Heart left ventricle (tissue), 16 donors: ENCODE data around the gene PARD3. TPM values are rescaled to one million over a fixed set of nuclear protein-coding genes. Genes with fewer than 3 reads are reported as not detected.

ENCODE experiments used
- ATAC-seq, 4 donors: fragments of 200-7000 bp; cut with Tn5 transposase; one replicate each; pipeline ENCODE4 v1.9.1; 2020 to 2022; ENCODE audit warnings: moderate library complexity in 4 of 4, mild to moderate bottlenecking in 3 of 4, moderate number of reproducible peaks in 1 of 4
- DNase-seq, 5 donors: peaks; one replicate each; pipeline ENCODE4 v3.0.0-alpha.2; 2020
- H3K27ac ChIP-seq, 12 donors: fragments of 200-600 bp; sonication (generic) in 4 of 12; one replicate each; pipeline versions ENCODE4 v1.5.0 to v1.8.0; 2016 to 2022; ENCODE audit warnings: mild to moderate bottlenecking in 2 of 12
- H3K27me3 ChIP-seq, 9 donors: fragments of 200-600 bp; sonication (generic) in 2 of 9; one replicate each; pipeline versions ENCODE4 v1.5.1 to v1.8.0; 2016 to 2022; ENCODE audit warnings: mild to moderate bottlenecking in 3 of 9
- H3K36me3 ChIP-seq, 9 donors: fragments of 200-600 bp; sonication (generic) in 2 of 9; one replicate each; pipeline versions ENCODE4 v1.5.0 to v1.8.0; 2018 to 2022; ENCODE audit warnings: mild to moderate bottlenecking in 2 of 9
- H3K4me1 ChIP-seq, 12 donors: fragments of 200-600 bp; sonication (generic) in 4 of 12; one replicate each; pipeline versions ENCODE4 v1.5.0 to v1.8.0; 2016 to 2022; ENCODE audit warnings: mild to moderate bottlenecking in 3 of 12
- H3K4me3 ChIP-seq, 12 donors: fragments of 200-600 bp; sonication (generic) in 4 of 12; one replicate each; pipeline versions ENCODE4 v1.5.0 to v1.8.0; 2017 to 2022; ENCODE audit warnings: mild to moderate bottlenecking in 9 of 12, moderate library complexity in 4 of 12
- H3K9me3 ChIP-seq, 12 donors: fragments of 200-600 bp; sonication (generic) in 4 of 12; one replicate each; pipeline versions ENCODE4 v1.5.0 to v1.8.0; 2016 to 2022; ENCODE audit warnings: mild to moderate bottlenecking in 1 of 12
- POLR2A ChIP-seq, 2 donors: fragments of 450-650 bp; IDR thresholded peaks; one replicate each; pipeline ENCODE4 v1.6.1; 2017; ENCODE audit warnings: antibody characterized with exemption in 2 of 2, mild to moderate bottlenecking in 2 of 2, moderate library complexity in 2 of 2
- WGBS, 4 donors: extraction: QIAGEN DNeasy Blood & Tissue Kit in 2 of 4; methylation state at CpG; one replicate each; pipeline versions ENCODE4 v1.1.5 to v1.1.7; 2013 to 2018; 5-methylcytosine and 5-hydroxymethylcytosine counted together
- intact Hi-C, 10 donors: fragments of 100-400 bp; cut with DNase I; formaldehyde crosslinking; loops; one replicate each; pipeline versions ENCODE4 v1.11.1 to v1.14.2; 2022
- polyA plus RNA-seq, 2 donors: library from polyadenylated mRNA; stranded (reverse); fragments of 200-250 nt; gene quantifications; one replicate each; pipeline ENCODE4 v1.2.3, GENCODE V29; 2013
- total RNA-seq, 9 donors: library from RNA; depleted of rRNA in 2 of 9; stranded (reverse); fragments of >200 nt in 2 of 9; fragmentation: NEBNext Ultra II Directional in 3 of 9; extraction: Animal tissue kit (Norgen Biotek cat#: 25700) in 3 of 9; gene quantifications; one replicate each; pipeline versions ENCODE4 v1.1.0 to v1.2.4, GENCODE V29; 2016 to 2023
- TF ChIP-seq, protein P1 (sequence below), 12 donors: fragments of 200-600 bp; sonication (generic) in 4 of 12; IDR thresholded peaks; one replicate each; pipeline versions ENCODE4 v1.5.0 to v1.8.0; 2018 to 2022; ENCODE audit warnings: antibody characterized with exemption in 12 of 12, mild to moderate bottlenecking in 5 of 12
- donor health status: ischemic (EF 13 %, LVEDD 7.1; RV severe dilation, severe dysfunction).
- donor health status: healthy with polysubstance abuse.
- donor health status: DM: no; HTN: yes; CAD: no.
- donor health status: DM: no; HTN: no; CAD: no.
- donor health status: ischemic (EF 25% LVEDD 6.9; RV normal size, moderate dysfunction).
- donor health status: ischemic (EF 25% LVEDD 5.7; RV mildly dilated, moderate dysfunction).
- donor health status: healthy.
- donor health status: DM: yes; HTN: yes; CAD: no.
- donor health status: ischemic (EF 35%, LVEDD 5.7; RV mildly dilated, moderate dysfunction).
- donor health status: nonischemic (EF 11% LVEDD 7.7; RV severe dilation, severe dysfunction).
- donor health status: DM: yes; HTN: yes; CAD: no.
- donor health status: PGD.
- donor health status: ischemic (EF 29% LVEDD 5.4; RV normal size, mild dysfunction).
- donor health status: nonischemic (EF 23%, LVEDD 6.1; RV moderate dilation, normal function).

Gene PARD3
- total and polyA plus RNA-seq, 11 donors = 24.8 to 69.7 (median 33.1) TPM

DNA sequence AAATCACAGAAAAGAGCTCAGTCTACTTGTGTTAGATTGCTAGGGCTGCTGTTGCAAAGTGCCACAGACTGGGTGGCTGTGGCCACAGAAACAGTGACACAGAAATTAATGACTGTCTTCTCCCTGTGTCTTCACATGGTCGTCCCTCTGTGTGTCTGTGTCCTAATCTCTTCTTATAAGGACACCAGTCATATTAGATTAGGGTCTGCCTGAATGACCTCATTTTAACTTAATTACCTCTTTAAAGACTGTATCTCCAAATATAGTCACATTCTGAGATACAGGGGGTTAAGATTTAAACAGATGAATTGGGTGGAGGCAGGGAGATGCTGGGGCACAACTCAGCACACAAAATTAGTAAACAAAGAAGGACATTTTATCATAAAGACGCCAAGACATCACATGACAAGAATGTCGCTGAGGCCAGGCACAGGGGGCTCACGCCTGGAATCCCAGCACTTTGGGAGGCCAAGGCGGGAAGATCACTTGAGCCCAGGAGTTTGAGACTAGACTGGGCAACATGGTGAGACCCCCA is 23.3 kb upstream of the PARD3 start:
- TF ChIP-seq POLR2A (IDR thresholded peaks at IDR 0.05) = no peak
- TF ChIP-seq, protein P1, sequence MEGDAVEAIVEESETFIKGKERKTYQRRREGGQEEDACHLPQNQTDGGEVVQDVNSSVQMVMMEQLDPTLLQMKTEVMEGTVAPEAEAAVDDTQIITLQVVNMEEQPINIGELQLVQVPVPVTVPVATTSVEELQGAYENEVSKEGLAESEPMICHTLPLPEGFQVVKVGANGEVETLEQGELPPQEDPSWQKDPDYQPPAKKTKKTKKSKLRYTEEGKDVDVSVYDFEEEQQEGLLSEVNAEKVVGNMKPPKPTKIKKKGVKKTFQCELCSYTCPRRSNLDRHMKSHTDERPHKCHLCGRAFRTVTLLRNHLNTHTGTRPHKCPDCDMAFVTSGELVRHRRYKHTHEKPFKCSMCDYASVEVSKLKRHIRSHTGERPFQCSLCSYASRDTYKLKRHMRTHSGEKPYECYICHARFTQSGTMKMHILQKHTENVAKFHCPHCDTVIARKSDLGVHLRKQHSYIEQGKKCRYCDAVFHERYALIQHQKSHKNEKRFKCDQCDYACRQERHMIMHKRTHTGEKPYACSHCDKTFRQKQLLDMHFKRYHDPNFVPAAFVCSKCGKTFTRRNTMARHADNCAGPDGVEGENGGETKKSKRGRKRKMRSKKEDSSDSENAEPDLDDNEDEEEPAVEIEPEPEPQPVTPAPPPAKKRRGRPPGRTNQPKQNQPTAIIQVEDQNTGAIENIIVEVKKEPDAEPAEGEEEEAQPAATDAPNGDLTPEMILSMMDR (IDR thresholded peaks at IDR 0.05) = no peak
- Histone ChIP-seq H3K4me3 (no peak overlapping the region), H3K27me3 (no peaks in the 10 kb centered on the region), H3K9me3 (no peaks in the 10 kb centered on the region), H3K27ac (no peak overlapping the region), H3K4me1 (no peaks in the 10 kb centered on the region), H3K36me3 (no peaks in the 10 kb centered on the region)
- intact Hi-C loops = no loop called here
- no peak for DNase-seq
- ATAC-seq = no peak
- WGBS, 4 donors = 78 to 84% (median 83%) methylated on average over 5 of the region's 5 CpGs

DNA sequence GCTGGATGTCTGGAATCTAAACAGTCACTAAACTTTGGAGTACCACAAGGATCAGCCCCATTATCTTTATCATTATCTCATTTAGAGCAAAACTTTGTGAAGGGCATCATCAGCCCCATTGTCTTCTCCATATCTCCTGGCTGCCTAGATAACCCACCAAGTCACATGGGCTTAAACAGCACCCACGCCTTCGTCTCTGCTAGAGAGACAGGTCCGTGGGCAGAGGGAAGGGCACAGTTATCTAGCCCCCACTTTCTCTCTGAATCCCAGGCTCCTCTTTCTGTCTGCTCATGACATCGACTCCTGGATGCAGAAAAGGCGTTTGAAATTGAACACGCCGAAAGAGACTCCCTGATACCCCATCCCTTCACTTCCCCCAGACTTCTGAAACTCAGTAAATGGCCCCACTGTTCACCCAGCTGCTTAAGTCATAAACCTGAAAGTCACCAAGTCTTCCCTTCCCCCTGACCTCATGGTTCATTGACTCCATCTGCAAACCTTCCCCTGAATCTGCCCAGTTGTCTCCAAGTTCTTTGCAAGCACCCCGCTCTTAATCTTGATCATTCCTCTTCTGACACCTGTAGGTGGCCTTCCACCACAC is 20.9 kb upstream of the PARD3 start:
- Histone ChIP-seq H3K4me3 (no peak overlapping the region), H3K9me3 (no peaks in the 10 kb centered on the region), H3K27ac (no peak overlapping the region), H3K4me1 (no peaks in the 10 kb centered on the region), H3K27me3 (no peaks in the 10 kb centered on the region), H3K36me3 (no peaks in the 10 kb centered on the region)
- no peak for ATAC-seq
- DNase-seq = no peak
- no peak for TF ChIP-seq POLR2A (IDR thresholded peaks at IDR 0.05)
- TF ChIP-seq, protein P1 (IDR thresholded peaks at IDR 0.05) = no peak
- 83 to 91% (median 86%) methylated on average over 8 of the region's 8 CpGs for WGBS, 4 donors
- intact Hi-C loops = no loop called here

DNA sequence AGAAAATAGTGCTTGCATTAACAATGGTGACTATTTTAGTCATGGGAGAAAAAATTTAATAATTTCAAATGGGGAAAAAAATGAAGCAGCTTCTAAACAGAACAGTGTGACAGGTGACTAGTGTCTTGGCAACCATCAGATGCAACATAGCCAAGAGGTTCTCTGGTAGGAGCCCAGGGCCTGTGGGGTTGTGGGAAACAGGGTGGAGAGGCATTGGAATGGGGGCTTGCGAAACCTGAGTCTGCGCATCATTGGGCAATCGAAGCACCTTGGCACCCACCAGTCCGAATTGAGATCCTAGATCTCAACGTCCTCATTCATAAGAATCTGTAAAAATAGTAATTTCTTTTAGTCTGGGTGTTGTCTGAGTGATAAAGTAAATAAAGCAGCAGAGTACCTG is 19.2 kb upstream of the PARD3 start:
- ATAC-seq = no peak
- intact Hi-C loops = no loop called here
- 82 to 91% (median 90%) methylated on average over 5 of the region's 5 CpGs for WGBS, 4 donors

DNA sequence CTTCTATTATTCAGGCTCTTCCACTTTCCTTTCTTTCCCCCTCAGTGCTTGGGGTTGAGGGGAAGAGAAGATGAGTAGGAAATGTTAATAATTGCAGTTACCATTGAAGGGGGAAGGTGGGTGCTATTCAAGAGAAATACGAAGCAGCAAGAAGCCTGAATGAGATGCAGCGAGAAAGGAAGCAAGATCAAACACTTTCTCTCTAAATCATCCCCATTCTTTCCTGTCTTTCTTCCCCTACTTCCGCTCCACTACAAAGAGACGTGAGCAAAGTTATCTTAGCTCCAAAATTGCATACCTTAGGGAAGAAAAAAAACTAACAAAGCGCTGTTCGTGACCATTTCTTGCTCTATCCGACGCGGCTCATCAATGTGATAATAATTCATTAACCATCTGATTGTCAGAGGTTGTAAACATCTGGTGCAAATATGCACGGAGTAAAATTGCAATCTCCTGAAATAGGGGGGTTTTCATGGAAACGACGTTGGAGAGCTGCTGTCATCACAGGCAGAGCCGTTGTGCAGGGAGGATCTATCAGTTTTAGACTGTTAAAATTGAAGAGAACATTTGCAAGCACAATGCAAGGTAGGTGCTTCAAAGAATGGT is 15.2 kb upstream of the PARD3 start:
- Histone ChIP-seq H3K36me3 (no peaks in the 10 kb centered on the region), H3K4me3 (no peak overlapping the region), H3K9me3 (no peaks in the 10 kb centered on the region), H3K27me3 (no peaks in the 10 kb centered on the region), H3K4me1 (no peaks in the 10 kb centered on the region), H3K27ac (no peak overlapping the region)
- no peak for TF ChIP-seq POLR2A (IDR thresholded peaks at IDR 0.05)
- TF ChIP-seq, protein P1 (IDR thresholded peaks at IDR 0.05) = no peak
- intact Hi-C loops = no loop called here
- DNase-seq = no peak
- WGBS, 4 donors = 38 to 49% (median 44%) methylated on average over 13 of the region's 13 CpGs
- no peak for ATAC-seq

More for the DNA sequence above, 19.2 kb upstream of the PARD3 start:
- no peaks in the 10 kb centered on the region for H3K4me1 ChIP-seq
- no peaks in the 10 kb centered on the region for H3K36me3 ChIP-seq
- TF ChIP-seq, protein P1 (IDR thresholded peaks at IDR 0.05) = no peak
- no peak for TF ChIP-seq POLR2A (IDR thresholded peaks at IDR 0.05)
- H3K9me3 ChIP-seq = no peaks in the 10 kb centered on the region
- H3K27ac ChIP-seq = no peak overlapping the region
- H3K27me3 ChIP-seq = no peaks in the 10 kb centered on the region
- H3K4me3 ChIP-seq = no peak overlapping the region
- DNase-seq = no peak
